Fibroblast of the aortic adventitia (primary cell): Measurements from ENCODE around the gene AUTS2. TPM values are rescaled to one million over a fixed set of nuclear protein-coding genes. Genes with fewer than 3 reads are reported as not detected.

Source experiments
- DNase-seq: peaks from one replicate; pipeline ENCODE4 v3.0.0-alpha.2; 2010; ENCODE audit warnings: low read depth
- H3K4me3 ChIP-seq: 2 replicates; pipeline ENCODE4 v1.5.1; 2011; ENCODE audit warnings: low read depth, mild to moderate bottlenecking, control low read depth, low read length, moderate library complexity
- total RNA-seq: library from RNA; depleted of rRNA; stranded (reverse); fragments of >200 nt; gene quantifications from 2 replicates; pipeline ENCODE4 v1.2.3, GENCODE V29; 2012; ENCODE audit warnings: low replicate concordance
- TF ChIP-seq, protein P1 (sequence below): IDR thresholded peaks from 2 replicates; pipeline ENCODE4 v1.5.1; 2011; ENCODE audit warnings: mild to moderate bottlenecking, low read length, control low read depth, inconsistent platforms; ENCODE audit not compliant: insufficient read depth

AUTS2 gene
- total RNA-seq, 1 donor = 10.7 TPM

DNA sequence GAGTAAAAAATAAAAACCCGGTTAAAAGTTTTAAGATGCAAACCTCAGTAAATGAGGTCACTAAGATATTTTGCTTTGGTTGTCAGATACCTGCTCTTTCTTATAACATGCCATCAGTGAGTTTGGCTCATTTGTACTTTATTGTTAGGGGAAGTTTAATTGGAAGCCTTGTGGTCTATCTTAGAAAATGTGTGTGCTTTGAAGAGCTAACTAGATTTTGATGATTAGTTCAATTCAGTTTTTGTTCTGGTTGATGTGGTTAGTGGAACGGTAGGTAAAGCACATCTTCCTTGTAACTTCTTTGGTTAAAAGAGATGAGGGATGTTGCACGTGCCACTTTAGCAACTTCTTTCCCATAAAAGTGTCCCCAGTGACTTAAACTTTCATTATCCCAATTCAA lies 1180.3 kb downstream of the AUTS2 start:
- H3K4me3 ChIP-seq = no peak overlapping the region
- TF ChIP-seq, protein P1, sequence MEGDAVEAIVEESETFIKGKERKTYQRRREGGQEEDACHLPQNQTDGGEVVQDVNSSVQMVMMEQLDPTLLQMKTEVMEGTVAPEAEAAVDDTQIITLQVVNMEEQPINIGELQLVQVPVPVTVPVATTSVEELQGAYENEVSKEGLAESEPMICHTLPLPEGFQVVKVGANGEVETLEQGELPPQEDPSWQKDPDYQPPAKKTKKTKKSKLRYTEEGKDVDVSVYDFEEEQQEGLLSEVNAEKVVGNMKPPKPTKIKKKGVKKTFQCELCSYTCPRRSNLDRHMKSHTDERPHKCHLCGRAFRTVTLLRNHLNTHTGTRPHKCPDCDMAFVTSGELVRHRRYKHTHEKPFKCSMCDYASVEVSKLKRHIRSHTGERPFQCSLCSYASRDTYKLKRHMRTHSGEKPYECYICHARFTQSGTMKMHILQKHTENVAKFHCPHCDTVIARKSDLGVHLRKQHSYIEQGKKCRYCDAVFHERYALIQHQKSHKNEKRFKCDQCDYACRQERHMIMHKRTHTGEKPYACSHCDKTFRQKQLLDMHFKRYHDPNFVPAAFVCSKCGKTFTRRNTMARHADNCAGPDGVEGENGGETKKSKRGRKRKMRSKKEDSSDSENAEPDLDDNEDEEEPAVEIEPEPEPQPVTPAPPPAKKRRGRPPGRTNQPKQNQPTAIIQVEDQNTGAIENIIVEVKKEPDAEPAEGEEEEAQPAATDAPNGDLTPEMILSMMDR = no peak
- no peak for DNase-seq

DNA sequence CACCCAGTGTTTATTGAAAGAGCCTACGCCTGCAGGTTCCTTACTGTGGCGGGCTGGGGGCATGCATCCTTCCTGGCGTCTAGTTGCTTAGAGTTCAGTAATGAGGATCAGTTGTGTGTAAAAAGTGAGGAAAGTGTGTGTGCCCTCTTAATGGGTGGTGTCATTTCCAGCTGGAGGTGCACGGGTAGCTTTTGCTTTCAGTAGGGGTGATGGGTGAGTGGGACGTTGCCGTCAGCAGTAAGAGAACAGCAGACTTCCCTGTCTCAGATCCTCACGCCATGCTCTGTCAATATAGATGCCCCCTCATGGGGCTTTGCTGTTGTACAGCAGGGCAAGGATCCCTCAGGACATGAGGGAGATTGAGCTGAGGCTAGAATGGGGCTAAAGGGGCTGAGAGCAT lies 1181.0 kb downstream of the AUTS2 start:
- TF ChIP-seq, protein P1 = no peak
- no peak for DNase-seq
- no peak overlapping the region for H3K4me3 ChIP-seq

DNA sequence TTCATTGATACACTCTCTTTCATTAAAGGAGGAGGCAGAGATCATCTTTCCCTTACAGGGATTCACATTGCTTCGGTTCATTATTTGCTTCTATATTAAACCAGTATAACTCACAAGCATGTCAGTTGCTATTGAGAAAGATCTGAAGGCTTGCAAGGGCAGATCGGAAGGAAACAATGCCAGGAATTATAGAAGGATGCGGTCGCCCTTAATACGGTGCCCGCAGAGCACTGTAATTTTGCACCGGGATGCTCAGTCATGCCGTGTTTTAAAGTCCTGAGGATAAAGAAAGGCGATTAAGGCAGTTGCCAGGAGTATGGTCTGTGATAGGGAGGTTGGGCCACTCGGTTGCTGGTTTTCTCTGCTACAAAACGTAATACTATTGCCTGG lies 1183.6 kb downstream of the AUTS2 start:
- DNase-seq = no peak
- no peak overlapping the region for H3K4me3 ChIP-seq
- TF ChIP-seq, protein P1 = no peak

DNA sequence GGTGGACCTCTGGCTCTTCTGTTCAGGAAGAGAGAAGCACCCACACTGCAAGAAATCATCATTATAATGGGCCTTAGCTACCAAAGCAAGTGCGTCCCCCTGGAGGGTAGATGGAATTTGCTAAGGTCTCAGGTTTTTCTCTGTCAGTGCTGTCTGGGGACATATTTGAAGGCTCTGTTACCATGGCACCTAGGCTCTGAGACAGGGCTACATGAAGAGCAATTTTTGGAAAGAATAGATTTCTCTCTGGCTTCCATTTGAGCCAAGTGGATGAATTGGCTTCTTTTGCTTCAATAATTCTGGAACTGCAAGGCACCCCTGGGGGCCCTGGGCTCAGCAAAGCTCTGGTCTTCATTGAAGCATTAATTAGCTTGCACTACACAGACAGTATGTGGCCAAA lies 1184.5 kb downstream of the AUTS2 start:
- H3K4me3 ChIP-seq = no peak overlapping the region
- TF ChIP-seq, protein P1 = no peak
- no peak for DNase-seq

DNA sequence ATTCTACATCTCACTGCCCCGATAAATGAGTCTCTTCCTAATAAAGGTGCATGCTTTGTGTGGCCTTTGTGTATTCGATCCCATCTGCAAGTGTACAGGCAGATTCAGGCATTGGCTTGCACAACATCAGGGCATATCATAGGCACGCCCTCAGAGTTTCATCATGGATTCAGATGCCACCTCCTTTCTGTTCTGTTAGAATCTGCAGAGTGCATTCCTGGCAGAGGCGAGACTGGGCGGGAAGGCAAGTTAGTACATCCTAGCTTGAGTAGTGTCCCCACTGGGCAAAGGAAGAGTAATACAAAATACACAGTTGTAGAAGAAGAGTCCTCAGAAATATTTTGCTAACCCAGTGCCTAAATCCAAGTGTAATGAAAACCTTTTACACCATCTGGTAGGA lies 1187.2 kb downstream of the AUTS2 start:
- TF ChIP-seq, protein P1 = no peak
- H3K4me3 ChIP-seq = no peak overlapping the region
- no peak for DNase-seq

DNA sequence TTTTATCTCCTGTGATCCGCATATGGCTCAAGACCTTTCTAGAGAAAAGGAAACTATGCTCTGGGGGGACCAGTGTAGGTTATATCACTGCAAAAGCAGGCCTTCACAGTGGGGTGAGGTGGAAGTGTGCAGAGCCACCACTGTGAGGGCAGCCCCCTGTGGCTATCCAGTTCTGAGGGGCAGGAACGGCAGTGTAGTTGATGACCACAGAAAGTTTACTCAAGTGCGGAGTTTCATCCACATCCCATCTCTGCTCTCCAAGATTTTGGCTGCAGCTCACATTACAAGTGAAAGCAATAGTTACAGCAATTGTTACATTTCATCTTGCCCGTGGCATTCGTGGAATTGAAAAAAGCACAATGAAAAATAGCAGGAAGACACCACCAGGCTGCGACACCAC lies 1187.8 kb downstream of the AUTS2 start:
- no peak for DNase-seq
- H3K4me3 ChIP-seq = no peak overlapping the region
- TF ChIP-seq, protein P1 = no peak

DNA sequence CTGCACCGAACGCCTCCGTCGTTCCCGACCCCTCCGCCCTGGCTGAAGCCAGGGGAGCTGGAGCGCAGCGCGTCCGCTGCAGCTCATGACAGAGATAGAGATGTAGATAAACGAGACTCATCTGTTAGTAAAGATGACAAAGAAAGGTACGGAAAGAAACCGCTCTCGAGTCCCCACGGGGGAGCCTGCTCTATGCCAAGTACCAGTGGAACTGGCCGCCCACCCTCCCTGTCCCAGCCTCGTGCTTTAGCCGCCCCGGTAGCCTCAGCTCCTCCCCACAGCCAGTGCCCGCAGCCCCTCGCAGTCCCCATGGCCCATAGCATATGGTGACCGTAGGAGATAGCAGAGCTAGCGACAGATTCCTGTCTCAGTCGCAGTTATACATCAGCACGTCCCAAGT lies 1189.0 kb downstream of the AUTS2 start:
- no peak for DNase-seq
- TF ChIP-seq, protein P1 = no peak
- H3K4me3 ChIP-seq = no peak overlapping the region
